GM21825 (cell line): ENCODE results near the gene MRPS14.
"Not testable (repeated sequence)": the region's sequence is repeated elsewhere in the genome, so short reads cannot be mapped to it uniquely, and the experiment has no call there.

ENCODE experiments used
- ATAC-seq: cut with Tn5 transposase; IDR thresholded peaks from one replicate; pipeline ENCODE4 v1.9.1; 2021; ENCODE audit warnings: mild to moderate bottlenecking, moderate library complexity; ENCODE audit not compliant: unreplicated experiment

The MRPS14 gene

GRCh38 chr1:175023043-175023921 is at the start of gene MRPS14:
MRPS14 (minus strand) TSS chr1:175023425; CDS start chr1:175023408, 17 bp downstream.
- peak; percentile 92 for ATAC-seq

- peak; percentile 83 for ATAC-seq
Observed at GRCh38 chr1:175072099-175072951, 49.1 kb upstream of the MRPS14 start.

GRCh38 chr1:175071276-175071943 is 48.2 kb upstream of the MRPS14 start:
- ATAC-seq = no peak

- ATAC-seq = no peak
Observed at GRCh38 chr1:175070818-175071217, 47.6 kb upstream of the MRPS14 start.

- no peak for ATAC-seq
Observed at GRCh38 chr1:175067362-175068106, 44.3 kb upstream of the MRPS14 start, which contains the start of gene TNN. TNN (plus strand) TSS chr1:175067833; CDS start chr1:175077419, 9,586 bp downstream.

GRCh38 chr1:175062858-175063257 is 39.6 kb upstream of the MRPS14 start:
- ATAC-seq = no peak

- ATAC-seq = no peak
Observed at GRCh38 chr1:175062339-175062738, 39.1 kb upstream of the MRPS14 start.

GRCh38 chr1:175054736-175055135 is 31.5 kb upstream of the MRPS14 start:
- ATAC-seq = no peak

GRCh38 chr1:175050992-175051391 is 27.8 kb upstream of the MRPS14 start:
- ATAC-seq = no peak

GRCh38 chr1:175045519-175045918 is 22.3 kb upstream of the MRPS14 start:
- ATAC-seq = no peak

- no peak for ATAC-seq
Observed at GRCh38 chr1:175045097-175045496, 21.9 kb upstream of the MRPS14 start.

GRCh38 chr1:175044591-175044990 is 21.4 kb upstream of the MRPS14 start:
- not testable (repeated sequence) for ATAC-seq

- no peak for ATAC-seq
Observed at GRCh38 chr1:175043824-175044223, 20.6 kb upstream of the MRPS14 start.

GRCh38 chr1:175042650-175043049 is 19.4 kb upstream of the MRPS14 start:
- no peak for ATAC-seq

- no peak for ATAC-seq
Observed at GRCh38 chr1:175040324-175040879, 17.2 kb upstream of the MRPS14 start.

GRCh38 chr1:175037416-175037815 is 14.2 kb upstream of the MRPS14 start:
- no peak for ATAC-seq

- no peak for ATAC-seq
Observed at GRCh38 chr1:175036476-175036875, 13.3 kb upstream of the MRPS14 start.

GRCh38 chr1:175035865-175036264 is 12.6 kb upstream of the MRPS14 start:
- ATAC-seq = no peak

- no peak for ATAC-seq
Observed at GRCh38 chr1:175034775-175035174, 11.6 kb upstream of the MRPS14 start.

GRCh38 chr1:175033953-175034352 is 10.7 kb upstream of the MRPS14 start:
- ATAC-seq = no peak
